MCF 10A (cell line): Measurements from ENCODE around the gene CAMSAP2. TPM values are rescaled to one million over a fixed set of nuclear protein-coding genes. Genes with fewer than 3 reads are reported as not detected.
A peak's percentile ranks its signal among the peaks of the same experiment; 100 is the strongest.
"Not testable (repeated sequence)": the region's sequence is repeated elsewhere in the genome, so short reads cannot be mapped to it uniquely, and the experiment has no call there.

ENCODE experiments used
- BruUV-seq: library from RNA; stranded (reverse); fragments of 400-500 nt; replicated peaks from 2 replicates; lab custom pipeline; 2021; lab: Mats Ljungman, UMichigan
- CTCF ChIA-PET: fragments of 300-600 bp; sonication (Branson Sonifier 250); formaldehyde crosslinking; extraction: SDS; loops from one replicate; lab custom pipeline; 2021; ENCODE audit warnings: antibody characterized with exemption, inconsistent platforms; lab: Yijun Ruan, JAX
- POLR2A ChIA-PET: fragments of 300-600, 350-650 bp; sonication (Branson Sonifier 250); formaldehyde crosslinking; extraction: SDS; loops from one replicate; lab custom pipeline; 2020; ENCODE audit warnings: antibody characterized with exemption, inconsistent platforms; lab: Yijun Ruan, JAX
- DNase-seq: peaks from one replicate; pipeline ENCODE4 v3.0.0-alpha.2; 2018; ENCODE audit not compliant: unreplicated experiment
- H3K27ac Mint-ChIP-seq: one replicate; pipeline ENCODE4 v1.8.0; 2022; ENCODE audit warnings: mild to moderate bottlenecking, low read depth, mixed read lengths; ENCODE audit not compliant: unreplicated experiment
- H3K27me3 Mint-ChIP-seq: one replicate; pipeline ENCODE4 v1.8.0; 2022; ENCODE audit warnings: mixed read lengths; ENCODE audit not compliant: insufficient read depth, unreplicated experiment
- H3K36me3 Mint-ChIP-seq: one replicate; pipeline ENCODE4 v1.8.0; 2022; ENCODE audit warnings: mild to moderate bottlenecking, moderate library complexity, mixed read lengths; ENCODE audit not compliant: insufficient read depth, unreplicated experiment
- H3K4me1 Mint-ChIP-seq: one replicate; pipeline ENCODE4 v1.8.0; 2022; ENCODE audit warnings: mixed read lengths; ENCODE audit not compliant: insufficient read depth, unreplicated experiment
- H3K4me3 Mint-ChIP-seq: one replicate; pipeline ENCODE4 v1.8.0; 2022; ENCODE audit warnings: mild to moderate bottlenecking, moderate library complexity, mixed read lengths; ENCODE audit not compliant: unreplicated experiment
- H3K9me3 Mint-ChIP-seq: one replicate; pipeline ENCODE4 v1.8.0; 2022; ENCODE audit warnings: mixed read lengths; ENCODE audit not compliant: unreplicated experiment
- CTCF ChIP-seq: fragments of 200-600 bp; IDR thresholded peaks from one replicate; pipeline ENCODE4 v1.8.0; 2022; ENCODE audit warnings: antibody characterized with exemption, mild to moderate bottlenecking; ENCODE audit not compliant: unreplicated experiment
- intact Hi-C: fragments of 100-400 bp; cut with micrococcal nuclease; formaldehyde crosslinking; loops from 2 replicates; pipeline ENCODE4 v1.14.1; 2022
- total RNA-seq: library from RNA; stranded (reverse); gene quantifications from 2 replicates; pipeline ENCODE4 v1.2.3, GENCODE V29; 2022

CAMSAP2 gene
- total RNA-seq, 1 experiment from 2014 or later = 209 TPM

GRCh38 chr1:200802865-200803512 is 64.3 kb downstream of the CAMSAP2 start:
- H3K27ac Mint-ChIP-seq = no peak overlapping the region
- peaks cover 32% of the 10 kb centered on the region for H3K4me1 Mint-ChIP-seq
- peak; percentile 93 for DNase-seq
- TF ChIP-seq CTCF = peak; percentile 99
- H3K4me3 Mint-ChIP-seq = no peak overlapping the region
- no peaks in the 10 kb centered on the region for H3K27me3 Mint-ChIP-seq
- H3K9me3 Mint-ChIP-seq = no peaks in the 10 kb centered on the region
- no TSS peak for BruUV-seq
- H3K36me3 Mint-ChIP-seq = peaks cover 31% of the 10 kb centered on the region
- ChIA-PET POLR2A (interaction anchor here (0.6 to 5.3 kb wide), 20 partner anchors 9 to 247 kb away, joined by 3 to 59 read pairs (median 4); partner anchors contain the start of genes CAMSAP2 and DDX59), CTCF (interaction anchor here (0.6 to 4.1 kb wide), 71 partner anchors 9 to 1997 kb away, joined by 3 to 108 read pairs (median 4); partner anchors contain the start of genes CAMSAP2 and KIF14)
- intact Hi-C loops = loop anchor here (1.0 to 2.0 kb wide), 4 partner anchors 63 to 244 kb away; partner anchors contain the start of gene DDX59

GRCh38 chr1:200805719-200806118 is 67.0 kb downstream of the CAMSAP2 start:
- DNase-seq = no peak
- Mint-ChIP-seq H3K4me1 (peaks cover 17% of the 10 kb centered on the region), H3K4me3 (no peak overlapping the region), H3K9me3 (no peaks in the 10 kb centered on the region), H3K27me3 (no peaks in the 10 kb centered on the region), H3K36me3 (peaks cover 56% of the 10 kb centered on the region), H3K27ac (peak overlapping the region; percentile 17)
- TF ChIP-seq CTCF = no peak
- ChIA-PET POLR2A (interaction anchor here (0.7 to 1.9 kb wide), 9 partner anchors 10 to 186 kb away, joined by 3 to 11 read pairs (median 4); partner anchors contain the start of genes CAMSAP2 and DDX59), CTCF (interaction anchor here (0.7 to 6.5 kb wide), 7 partner anchors 32 to 247 kb away, joined by 3 to 72 read pairs (median 3); partner anchors contain the start of gene KIF14)
- intact Hi-C loops = no loop called here
- BruUV-seq = no TSS peak

GRCh38 chr1:200808846-200809245 is 70.2 kb downstream of the CAMSAP2 start:
- POLR2A ChIA-PET = interaction anchor here (0.7 to 3.9 kb wide), 6 partner anchors 15 to 187 kb away, joined by 3 to 23 read pairs (median 4); partner anchors contain the start of gene DDX59
- no peaks in the 10 kb centered on the region for H3K9me3 Mint-ChIP-seq
- no peak overlapping the region for H3K4me3 Mint-ChIP-seq
- peaks cover 20% of the 10 kb centered on the region for H3K4me1 Mint-ChIP-seq
- H3K27me3 Mint-ChIP-seq = no peaks in the 10 kb centered on the region
- intact Hi-C loops = no loop called here
- no peak for DNase-seq
- H3K36me3 Mint-ChIP-seq = peaks cover 78% of the 10 kb centered on the region
- TF ChIP-seq CTCF = no peak
- CTCF ChIA-PET = interaction anchor here (0.7 to 6.5 kb wide), 7 partner anchors 9 to 305 kb away, joined by 3 to 72 read pairs (median 4); partner anchors contain the start of gene KIF14
- no TSS peak for BruUV-seq
- peak overlapping the region; percentile 18 for H3K27ac Mint-ChIP-seq

GRCh38 chr1:200811704-200812103 is 73.0 kb downstream of the CAMSAP2 start:
- BruUV-seq = no TSS peak

GRCh38 chr1:200816624-200817224 is 78.0 kb downstream of the CAMSAP2 start:
- ChIA-PET CTCF (interaction anchor here (0.6 kb wide), 2 partner anchors 88 to 169 kb away, joined by 3 read pairs; no protein-coding TSS in a partner anchor), POLR2A (interaction anchor here (0.6 to 1.6 kb wide), 2 partner anchors 13 to 78 kb away, joined by 3 to 6 read pairs; partner anchors contain the start of gene CAMSAP2)
- DNase-seq, H3K27ac Mint-ChIP-seq, intact Hi-C loops, BruUV-seq, H3K4me3 Mint-ChIP-seq, H3K27me3 Mint-ChIP-seq, H3K9me3 Mint-ChIP-seq: not testable (repeated sequence)
- peaks cover 15% of the 10 kb centered on the region for H3K4me1 Mint-ChIP-seq
- peaks cover 86% of the 10 kb centered on the region for H3K36me3 Mint-ChIP-seq

More at GRCh38 chr1:200811704-200812103, 73.0 kb downstream of the CAMSAP2 start:
- TF ChIP-seq CTCF = no peak
- Mint-ChIP-seq H3K4me1 (peaks cover 17% of the 10 kb centered on the region), H3K36me3 (peaks cover 92% of the 10 kb centered on the region), H3K27me3 (no peaks in the 10 kb centered on the region), H3K9me3 (no peaks in the 10 kb centered on the region), H3K4me3 (no peak overlapping the region), H3K27ac (peak overlapping the region; percentile 0)
- no peak for DNase-seq
- CTCF ChIA-PET = interaction anchor here (0.7 to 1.9 kb wide), 5 partner anchors 8 to 189 kb away, joined by 3 to 10 read pairs (median 4); no protein-coding TSS in a partner anchor
- POLR2A ChIA-PET = interaction anchor here (0.6 to 1.6 kb wide), 3 partner anchors 8 to 166 kb away, joined by 3 to 5 read pairs (median 3); no protein-coding TSS in a partner anchor
- intact Hi-C loops = no loop called here
